CD14-positive monocyte (primary cell): Measurements from ENCODE around the gene IFT57. TPM values are rescaled to one million over a fixed set of nuclear protein-coding genes. Genes with fewer than 3 reads are reported as not detected.

ENCODE experiments used
- DNase-seq, 3 donors: peaks; one replicate each; pipeline ENCODE4 v3.0.0-alpha.2; 2011 to 2022
- H2AFZ ChIP-seq: 2 replicates; pipeline ENCODE4 v1.6.0; 2012; ENCODE audit warnings: mild to moderate bottlenecking, low read depth, low read length, inconsistent platforms; ENCODE audit not compliant: insufficient read depth, poor library complexity, severe bottlenecking
- H3K27ac ChIP-seq, 2 donors: 1 replicate in 1 of 2; 2 replicates in 1 of 2; pipeline ENCODE4 v1.5.1; 2012 to 2013; ENCODE audit warnings: low read length in 2 of 2, control low read depth in 1 of 2, inconsistent platforms in 1 of 2, low read depth in 1 of 2, mild to moderate bottlenecking in 1 of 2
- H3K27me3 ChIP-seq, 2 donors: one replicate each; pipeline versions ENCODE4 v1.6.0 to v1.6.1; 2011 to 2013; ENCODE audit warnings: low read length in 2 of 2; ENCODE audit not compliant: control insufficient read depth in 2 of 2, insufficient read depth in 2 of 2
- H3K36me3 ChIP-seq, 2 donors: replicated peaks in 1 of 2; 1 replicate in 1 of 2; 2 replicates in 1 of 2; pipeline versions ENCODE4 v1.5.1 to v1.6.1; 2012 to 2013; ENCODE audit warnings: low read length in 2 of 2, control low read depth in 1 of 2, inconsistent platforms in 1 of 2, mild to moderate bottlenecking in 1 of 2; ENCODE audit not compliant: insufficient read depth in 2 of 2, control insufficient read depth in 1 of 2
- H3K4me1 ChIP-seq, 2 donors: 1 replicate in 1 of 2; 2 replicates in 1 of 2; pipeline versions ENCODE4 v1.5.1 to v1.6.1; 2012 to 2013; ENCODE audit warnings: low read length in 2 of 2, control low read depth in 1 of 2, inconsistent platforms in 1 of 2, mild to moderate bottlenecking in 1 of 2, moderate library complexity in 1 of 2; ENCODE audit not compliant: insufficient read depth in 2 of 2, control insufficient read depth in 1 of 2
- H3K4me2 ChIP-seq: replicated peaks from 2 replicates; pipeline ENCODE3; 2012; ENCODE audit warnings: low read length, moderate library complexity, mild to moderate bottlenecking; ENCODE audit not compliant: poor library complexity, severe bottlenecking; ENCODE audit errors: extremely low read depth
- H3K4me3 ChIP-seq, 3 experiments: fragments of 200-600 bp in 1 of 3; sonication (generic) in 1 of 3; replicated peaks in 1 of 3; 1 replicate in 2 of 3; 2 replicates in 1 of 3; pipeline ENCODE4 v1.5.1; 2011 to 2013; ENCODE audit warnings: low read length in 3 of 3, mild to moderate bottlenecking in 3 of 3, control low read depth in 2 of 3, low read depth in 2 of 3, inconsistent platforms in 1 of 3, moderate library complexity in 1 of 3
- H3K79me2 ChIP-seq: 2 replicates; pipeline ENCODE4 v1.6.0; 2012; ENCODE audit warnings: mild to moderate bottlenecking, control low read depth, inconsistent platforms, low read length, moderate library complexity; ENCODE audit not compliant: insufficient read depth
- H3K9ac ChIP-seq: 2 replicates; pipeline ENCODE4 v1.6.0; 2017; ENCODE audit warnings: low read length, mild to moderate bottlenecking; ENCODE audit not compliant: insufficient read depth, poor library complexity, severe bottlenecking
- H3K9me3 ChIP-seq, 2 donors: replicated peaks in 1 of 2; 1 replicate in 1 of 2; 2 replicates in 1 of 2; pipeline versions ENCODE4 v1.5.1 to v1.6.1; 2012 to 2013; ENCODE audit warnings: low read length in 2 of 2, control low read depth in 1 of 2; ENCODE audit not compliant: control insufficient read depth in 1 of 2, insufficient read depth in 1 of 2
- H4K20me1 ChIP-seq: 2 replicates; pipeline ENCODE4 v1.6.0; 2012; ENCODE audit warnings: mild to moderate bottlenecking, low read length, control low read depth, moderate library complexity; ENCODE audit not compliant: insufficient read depth
- H3K27ac Mint-ChIP-seq, 7 donors: one replicate each; pipeline ENCODE4 v1.8.0; 2020; ENCODE audit warnings: mild to moderate bottlenecking in 7 of 7, mixed read lengths in 7 of 7, moderate library complexity in 6 of 7, inconsistent platforms in 2 of 7
- H3K27me3 Mint-ChIP-seq, 3 donors: one replicate each; pipeline ENCODE4 v1.8.0; 2021 to 2022; ENCODE audit warnings: low read depth in 3 of 3, mild to moderate bottlenecking in 3 of 3, mixed read lengths in 3 of 3, moderate library complexity in 3 of 3, inconsistent platforms in 1 of 3
- H3K36me3 Mint-ChIP-seq, 2 donors: one replicate each; pipeline ENCODE4 v1.8.0; 2020; ENCODE audit warnings: mixed read lengths in 2 of 2, inconsistent platforms in 1 of 2, mild to moderate bottlenecking in 1 of 2
- H3K4me1 Mint-ChIP-seq: one replicate; pipeline ENCODE4 v1.8.0; 2020; ENCODE audit warnings: mild to moderate bottlenecking, mixed read lengths
- H3K4me3 Mint-ChIP-seq, 2 donors: one replicate each; pipeline ENCODE4 v1.8.0; 2020; ENCODE audit warnings: mild to moderate bottlenecking in 2 of 2, mixed read lengths in 2 of 2, moderate library complexity in 1 of 2
- H3K9me3 Mint-ChIP-seq, 7 donors: one replicate each; pipeline ENCODE4 v1.8.0; 2020 to 2022; ENCODE audit warnings: mixed read lengths in 7 of 7, mild to moderate bottlenecking in 6 of 7, moderate library complexity in 6 of 7, inconsistent platforms in 2 of 7
- WGBS: methylation state at CpG from one replicate; pipeline ENCODE4 v1.1.5; 2013; ENCODE audit warnings: missing lambda C conversion rate; ENCODE audit not compliant: insufficient coverage; 5-methylcytosine and 5-hydroxymethylcytosine counted together
- intact Hi-C, 2 donors: fragments of 100-400 bp; cut with micrococcal nuclease; formaldehyde crosslinking; loops; one replicate each; pipeline versions ENCODE4 v1.15.0 to v1.15.1; 2023
- polyA plus RNA-seq, 3 donors: library from polyadenylated mRNA; depleted of rRNA in 1 of 3; unstranded in 2 of 3; stranded (reverse) in 1 of 3; fragments of 300-500 nt in 2 of 3; fragments of >200 nt in 1 of 3; fragmentation: Illumina TruSeq in 2 of 3; gene quantifications; 1 replicate in 2 of 3; 2 replicates in 1 of 3; pipeline ENCODE4 v1.2.3, GENCODE V29; 2012 to 2021
- TF ChIP-seq, protein P1 (sequence below): fragments of 200-600 bp; IDR thresholded peaks from one replicate; pipeline ENCODE4 v1.8.0; 2022; ENCODE audit warnings: antibody characterized with exemption, mild to moderate bottlenecking

IFT57 gene
- polyA plus RNA-seq, 3 donors, result 4.9 to 22.9 (median 15.1) TPM

DNA sequence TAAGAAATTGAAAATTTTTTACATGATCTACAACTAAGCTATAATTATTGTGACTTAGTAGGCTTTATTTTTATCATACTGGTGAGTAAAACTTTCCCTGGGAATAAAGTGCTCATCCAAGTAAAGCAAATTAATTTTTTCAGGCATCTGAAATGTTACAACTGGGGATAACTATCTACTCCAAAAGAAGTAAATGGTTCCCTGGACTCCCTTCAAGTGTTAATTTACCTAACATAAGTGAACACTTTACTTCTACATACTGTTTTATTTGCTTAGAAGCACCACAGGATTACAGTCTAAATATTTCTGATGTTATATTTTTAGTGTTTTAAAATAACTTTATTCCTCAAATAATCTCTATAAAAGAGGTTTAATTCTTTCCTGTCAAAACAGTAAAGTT lies 57.8 kb downstream of the IFT57 start:
- Histone ChIP-seq H3K79me2 (no peaks in the 10 kb centered on the region), H2AFZ (no peak overlapping the region), H3K9ac (no peak overlapping the region), H3K27ac (no peak overlapping the region), H3K4me2 (no peak overlapping the region), H3K4me1 (no peaks in the 10 kb centered on the region), H3K27me3 (no peaks in the 10 kb centered on the region), H4K20me1 (no peaks in the 10 kb centered on the region), H3K36me3 (peaks cover 5 to 13% of the 10 kb centered on the region in 2 donors), H3K9me3 (no peaks in the 10 kb centered on the region), H3K4me3 (no peak overlapping the region)
- no peaks in the 10 kb centered on the region for H3K27me3 Mint-ChIP-seq
- no peak overlapping the region for H3K4me3 Mint-ChIP-seq
- DNase-seq, result no peak
- TF ChIP-seq, protein P1, sequence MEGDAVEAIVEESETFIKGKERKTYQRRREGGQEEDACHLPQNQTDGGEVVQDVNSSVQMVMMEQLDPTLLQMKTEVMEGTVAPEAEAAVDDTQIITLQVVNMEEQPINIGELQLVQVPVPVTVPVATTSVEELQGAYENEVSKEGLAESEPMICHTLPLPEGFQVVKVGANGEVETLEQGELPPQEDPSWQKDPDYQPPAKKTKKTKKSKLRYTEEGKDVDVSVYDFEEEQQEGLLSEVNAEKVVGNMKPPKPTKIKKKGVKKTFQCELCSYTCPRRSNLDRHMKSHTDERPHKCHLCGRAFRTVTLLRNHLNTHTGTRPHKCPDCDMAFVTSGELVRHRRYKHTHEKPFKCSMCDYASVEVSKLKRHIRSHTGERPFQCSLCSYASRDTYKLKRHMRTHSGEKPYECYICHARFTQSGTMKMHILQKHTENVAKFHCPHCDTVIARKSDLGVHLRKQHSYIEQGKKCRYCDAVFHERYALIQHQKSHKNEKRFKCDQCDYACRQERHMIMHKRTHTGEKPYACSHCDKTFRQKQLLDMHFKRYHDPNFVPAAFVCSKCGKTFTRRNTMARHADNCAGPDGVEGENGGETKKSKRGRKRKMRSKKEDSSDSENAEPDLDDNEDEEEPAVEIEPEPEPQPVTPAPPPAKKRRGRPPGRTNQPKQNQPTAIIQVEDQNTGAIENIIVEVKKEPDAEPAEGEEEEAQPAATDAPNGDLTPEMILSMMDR, result no peak
- intact Hi-C loops, result no loop called here
- H3K9me3 Mint-ChIP-seq, result peaks cover 0 to 2% (median 0%) of the 10 kb centered on the region in 7 donors
- H3K4me1 Mint-ChIP-seq, result peaks cover 4% of the 10 kb centered on the region
- H3K27ac Mint-ChIP-seq, result no peak overlapping the region
- peaks cover 23 to 24% of the 10 kb centered on the region in 2 donors for H3K36me3 Mint-ChIP-seq

DNA sequence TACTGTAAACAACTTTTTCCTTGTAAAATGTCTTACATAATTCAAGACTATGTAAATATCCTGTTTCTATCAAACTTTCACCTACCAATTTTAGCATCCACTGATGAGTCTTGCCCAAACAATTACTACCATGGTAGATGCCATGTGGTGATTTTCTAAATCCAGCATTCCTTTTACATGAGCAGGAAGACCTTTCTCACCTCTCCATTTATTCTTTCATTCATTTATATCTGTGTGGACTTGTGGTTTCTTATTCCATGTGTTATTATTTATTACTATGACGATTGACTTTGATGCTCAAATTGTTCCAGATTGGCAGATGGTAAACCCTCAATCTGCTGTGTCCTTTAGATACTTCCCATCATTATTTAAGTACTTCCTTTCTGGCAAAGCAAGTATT lies 62.4 kb downstream of the IFT57 start:
- intact Hi-C loops, result no loop called here
- Histone ChIP-seq H3K9ac (no peak overlapping the region), H3K27ac (no peak overlapping the region), H3K4me1 (no peaks in the 10 kb centered on the region), H3K9me3 (peaks cover 0 to under 1% of the 10 kb centered on the region in 2 donors), H3K4me2 (no peak overlapping the region), H3K79me2 (no peaks in the 10 kb centered on the region), H3K36me3 (peaks cover 0 to 8% of the 10 kb centered on the region in 2 donors), H2AFZ (no peak overlapping the region), H3K4me3 (no peak overlapping the region), H3K27me3 (no peaks in the 10 kb centered on the region), H4K20me1 (no peaks in the 10 kb centered on the region)
- H3K36me3 Mint-ChIP-seq, result peaks cover 8 to 11% of the 10 kb centered on the region in 2 donors
- H3K27me3 Mint-ChIP-seq, result no peaks in the 10 kb centered on the region
- TF ChIP-seq, protein P1, result no peak
- H3K27ac Mint-ChIP-seq, result peak overlapping the region in 2 of 7 donors; percentile 2 to 17
- H3K4me1 Mint-ChIP-seq, result peaks cover 10% of the 10 kb centered on the region
- DNase-seq, result no peak
- peaks cover 0 to 5% (median 2%) of the 10 kb centered on the region in 7 donors for H3K9me3 Mint-ChIP-seq
- no CpG with 5 or more reads among the region's 1 CpG for WGBS
- H3K4me3 Mint-ChIP-seq, result no peak overlapping the region
